HCT116 (cell line): ENCODE measurements around the gene LHFPL6. TPM values are rescaled to one million over a fixed set of nuclear protein-coding genes. Genes with fewer than 3 reads are reported as not detected.

Experiments
- ATAC-seq: fragments of 200-7000 bp; cut with Tn5 transposase; 2 replicates; pipeline ENCODE4 v1.9.1; 2020; ENCODE audit warnings: mild to moderate bottlenecking, moderate library complexity
- BruUV-seq: library from RNA; stranded (reverse); fragments of 400-500 nt; replicated peaks from 2 replicates; lab custom pipeline; 2021; lab: Mats Ljungman, UMichigan
- CTCF ChIA-PET: fragments of 300-600 bp; sonication (Branson Sonifier 250); formaldehyde crosslinking; loops from one replicate; lab custom pipeline; 2021; ENCODE audit warnings: antibody characterized with exemption; lab: Charles Lee
- POLR2A ChIA-PET: fragments of 300-600, 350-600 bp; sonication (Branson Sonifier 250); formaldehyde crosslinking; loops from one replicate; lab custom pipeline; 2021; ENCODE audit warnings: antibody characterized with exemption; lab: Charles Lee
- RAD21 ChIA-PET, 2 experiments: fragments of 300-600 bp; sonication (Branson Sonifier 250); formaldehyde crosslinking; loops; one replicate each; lab custom pipeline; 2023; ENCODE audit warnings: low total read pairs in 2 of 2; ENCODE audit not compliant: uncharacterized antibody in 2 of 2, unreplicated experiment in 2 of 2, low non-redundant PET in 1 of 2; lab: Charles Lee
- DNase-seq: peaks from one replicate; pipeline ENCODE4 v3.0.0-alpha.2; 2010; ENCODE audit warnings: low read depth, low spot score
- H2AFZ ChIP-seq: fragments of 200-600 bp; shearing (Covaris generic), sonication (generic); 2 replicates; pipeline ENCODE4 v1.6.1; 2017; ENCODE audit warnings: low read depth, mixed run types, mixed read lengths, antibody characterized with exemption, low read length; ENCODE audit not compliant: poor library complexity, severe bottlenecking
- H3K27ac ChIP-seq: 2 replicates; pipeline ENCODE4 v1.5.1; 2012; ENCODE audit warnings: low read depth, low read length
- H3K27me3 ChIP-seq: fragments of 200-600 bp; sonication (generic); 2 replicates; pipeline ENCODE4 v1.6.1; 2016; ENCODE audit warnings: mixed run types, low read length, mixed read lengths; ENCODE audit not compliant: insufficient read depth
- H3K36me3 ChIP-seq, 2 experiments: fragments of 200-500 bp in 1 of 2; fragments of 200-600 bp in 1 of 2; sonication (Bioruptor generic) in 1 of 2; sonication (generic) in 1 of 2; 2 replicates each; pipeline versions ENCODE4 v1.5.1 to v1.6.1; 2014 to 2016; ENCODE audit warnings: low read length in 2 of 2, inconsistent platforms in 1 of 2, mixed read lengths in 1 of 2, mixed run types in 1 of 2; ENCODE audit not compliant: insufficient read depth in 2 of 2, control insufficient read depth in 1 of 2
- H3K4me1 ChIP-seq, 2 experiments: fragments of 200-600 bp in 1 of 2; sonication (generic) in 1 of 2; 2 replicates each; pipeline versions ENCODE4 v1.5.1 to v1.6.1; 2012 to 2017; ENCODE audit warnings: low read length in 2 of 2, inconsistent platforms in 1 of 2, mild to moderate bottlenecking in 1 of 2, mixed read lengths in 1 of 2, mixed run types in 1 of 2, moderate library complexity in 1 of 2; ENCODE audit not compliant: insufficient read depth in 2 of 2, control insufficient read depth in 1 of 2
- H3K4me2 ChIP-seq: fragments of 200-600 bp; sonication (generic); 2 replicates; pipeline ENCODE4 v1.6.1; 2017; ENCODE audit warnings: mixed run types, low read length, mixed read lengths
- H3K4me3 ChIP-seq, 2 experiments: fragments of 200-600 bp in 1 of 2; sonication (generic) in 1 of 2; replicated peaks in 1 of 2; 2 replicates each; pipeline ENCODE4 v1.5.1; 2011 to 2016; ENCODE audit warnings: low read length in 2 of 2, control low read depth in 1 of 2, low read depth in 1 of 2, mild to moderate bottlenecking in 1 of 2, mixed read lengths in 1 of 2, mixed run types in 1 of 2
- H3K79me2 ChIP-seq: fragments of 200-600 bp; sonication (generic); 2 replicates; pipeline ENCODE4 v1.6.1; 2017; ENCODE audit warnings: mild to moderate bottlenecking, mixed run types, low read length, moderate library complexity, mixed read lengths; ENCODE audit not compliant: insufficient read depth
- H3K9ac ChIP-seq: fragments of 200-600 bp; sonication (generic); 2 replicates; pipeline ENCODE4 v1.6.1; 2016; ENCODE audit warnings: low read length, mixed read lengths
- H3K9me2 ChIP-seq: fragments of 200-600 bp; sonication (generic), shearing (Covaris generic); 2 replicates; pipeline ENCODE4 v1.6.1; 2017; ENCODE audit warnings: mixed run types, mild to moderate bottlenecking, moderate library complexity; ENCODE audit not compliant: insufficient read depth
- H3K9me3 ChIP-seq, 2 experiments: fragments of 200-500 bp in 1 of 2; fragments of 200-600 bp in 1 of 2; sonication (Bioruptor generic) in 1 of 2; sonication (generic) in 1 of 2; 2 replicates each; pipeline ENCODE4 v1.6.1; 2014 to 2017; ENCODE audit warnings: low read length in 2 of 2, mixed read lengths in 2 of 2, inconsistent platforms in 1 of 2, low read depth in 1 of 2, mild to moderate bottlenecking in 1 of 2, mixed run types in 1 of 2, moderate library complexity in 1 of 2; ENCODE audit not compliant: control insufficient read depth in 1 of 2, insufficient read depth in 1 of 2
- H4K20me1 ChIP-seq: fragments of 200-600 bp; sonication (generic), shearing (Covaris generic); 2 replicates; pipeline ENCODE4 v1.6.1; 2017; ENCODE audit warnings: mixed run types, mild to moderate bottlenecking, moderate library complexity; ENCODE audit not compliant: insufficient read depth
- CBX3 ChIP-seq: IDR thresholded peaks from 2 replicates; pipeline ENCODE4 v1.6.1; 2012; ENCODE audit warnings: low read depth
- ELF1 ChIP-seq: IDR thresholded peaks from 2 replicates; pipeline ENCODE4 v1.6.1; 2012; ENCODE audit warnings: low read depth, borderline replicate concordance
- EZH2 ChIP-seq: fragments of 200-600 bp; sonication (generic); IDR thresholded peaks from 2 replicates; pipeline ENCODE4 v1.6.1; 2017; ENCODE audit warnings: antibody characterized with exemption, mixed run types
- EZH2phosphoT487 ChIP-seq: fragments of 200-600 bp; IDR thresholded peaks from 2 replicates; pipeline ENCODE4 v1.6.1; 2018; ENCODE audit warnings: antibody characterized with exemption, borderline replicate concordance
- JUND ChIP-seq: IDR thresholded peaks from 2 replicates; pipeline ENCODE4 v1.6.1; 2012
- POLR2A ChIP-seq: IDR thresholded peaks from 2 replicates; pipeline ENCODE4 v1.7.0; 2011; ENCODE audit warnings: borderline replicate concordance; ENCODE audit not compliant: insufficient read depth, insufficient read length; ENCODE audit errors: extremely low read depth
- POLR2AphosphoS5 ChIP-seq: IDR thresholded peaks from 2 replicates; pipeline ENCODE4 v1.6.1; 2011; ENCODE audit warnings: mild to moderate bottlenecking, low read depth, low read length, moderate library complexity
- RAD21 ChIP-seq: IDR thresholded peaks from 2 replicates; pipeline ENCODE4 v1.6.1; 2012; ENCODE audit warnings: low read depth, mild to moderate bottlenecking
- SP1 ChIP-seq: IDR thresholded peaks from 2 replicates; pipeline ENCODE4 v1.6.1; 2012; ENCODE audit warnings: low read depth
- SRF ChIP-seq: IDR thresholded peaks from 2 replicates; pipeline ENCODE4 v1.6.1; 2012; ENCODE audit warnings: low read depth
- TCF7L2 ChIP-seq: IDR thresholded peaks from 2 replicates; pipeline ENCODE4 v1.7.0; 2011; ENCODE audit warnings: borderline replicate concordance, inconsistent platforms; ENCODE audit not compliant: insufficient read depth, insufficient read length; ENCODE audit errors: extremely low read depth
- YY1 ChIP-seq: IDR thresholded peaks from 2 replicates; pipeline ENCODE4 v1.6.1; 2011; ENCODE audit warnings: low read length, low read depth, moderate library complexity, mild to moderate bottlenecking; ENCODE audit not compliant: insufficient replicate concordance; ENCODE audit errors: extremely low read depth
- ZFX ChIP-seq: fragments of 450-650 bp; IDR thresholded peaks from 2 replicates; pipeline ENCODE4 v1.6.1; 2017
- intact Hi-C: fragments of 100-400 bp; cut with micrococcal nuclease; formaldehyde crosslinking; loops from 2 replicates; pipeline ENCODE4 v1.10.0; 2022
- total RNA-seq: library from RNA; stranded (reverse); gene quantifications from one replicate; pipeline ENCODE4 v1.2.1, GENCODE V29; 2021; ENCODE audit not compliant: unreplicated experiment
- TF ChIP-seq, protein P1 (sequence below), 3 experiments: fragments of 200-600 bp in 1 of 3; sonication (generic) in 1 of 3; IDR thresholded peaks in 2 of 3; conservative IDR thresholded peaks in 1 of 3; 2 replicates each; pipeline ENCODE4 v1.5.1; 2012 to 2017; ENCODE audit warnings: low read depth in 2 of 3, low read length in 2 of 3, antibody characterized with exemption in 1 of 3, borderline replicate concordance in 1 of 3, control low read depth in 1 of 3, mild to moderate bottlenecking in 1 of 3, mixed read lengths in 1 of 3, mixed run types in 1 of 3, moderate library complexity in 1 of 3; ENCODE audit not compliant: insufficient read depth in 1 of 3

LHFPL6 gene
- total RNA-seq, 1 experiment from 2014 or later: 0.22 TPM

DNA sequence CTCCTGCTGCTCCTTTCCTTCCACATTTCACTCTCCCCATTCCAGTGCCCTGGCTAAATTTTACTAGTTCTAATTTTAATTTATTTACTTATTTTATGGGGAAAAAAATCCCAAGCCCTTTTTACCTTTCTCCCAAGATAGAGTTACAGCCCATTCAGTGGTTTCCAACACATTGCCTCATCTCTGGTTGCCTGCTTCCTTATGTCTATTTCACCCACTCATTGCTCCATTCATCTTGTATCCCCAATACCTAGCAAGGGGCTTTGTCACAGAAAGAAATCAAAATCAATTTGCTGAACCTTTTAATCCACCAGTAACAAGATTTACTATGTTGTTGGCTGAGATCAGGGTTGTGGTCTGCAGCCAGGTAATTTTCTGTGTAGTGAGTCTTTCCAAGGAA is 55.9 kb downstream of the LHFPL6 start:
- BruUV-seq: no TSS peak
- Histone ChIP-seq H3K36me3 (no peaks in the 10 kb centered on the region), H3K27me3 (peaks cover 12% of the 10 kb centered on the region), H3K79me2 (no peaks in the 10 kb centered on the region), H3K9me3 (no peaks in the 10 kb centered on the region), H3K4me3 (no peak overlapping the region), H3K4me1 (no peaks in the 10 kb centered on the region), H4K20me1 (no peaks in the 10 kb centered on the region; the same call in 1 of the 2 replicates), H3K9me2 (no peaks in the 10 kb centered on the region), H3K4me2 (no peak overlapping the region), H3K27ac (no peak overlapping the region), H2AFZ (no peak overlapping the region), H3K9ac (no peak overlapping the region)
- ChIA-PET CTCF (no interaction called here), RAD21 (no interaction called here), POLR2A (no interaction called here)
- DNase-seq: no peak
- intact Hi-C loops: no loop called here
- ATAC-seq: no peak
- no peak for TF ChIP-seq RAD21
- no peak for TF ChIP-seq EZH2
- TF ChIP-seq YY1: no peak
- TF ChIP-seq SP1: no peak
- no peak for TF ChIP-seq POLR2A
- TF ChIP-seq JUND: no peak
- TF ChIP-seq EZH2phosphoT487: no peak
- no peak for TF ChIP-seq SRF
- TF ChIP-seq ZFX: no peak

DNA sequence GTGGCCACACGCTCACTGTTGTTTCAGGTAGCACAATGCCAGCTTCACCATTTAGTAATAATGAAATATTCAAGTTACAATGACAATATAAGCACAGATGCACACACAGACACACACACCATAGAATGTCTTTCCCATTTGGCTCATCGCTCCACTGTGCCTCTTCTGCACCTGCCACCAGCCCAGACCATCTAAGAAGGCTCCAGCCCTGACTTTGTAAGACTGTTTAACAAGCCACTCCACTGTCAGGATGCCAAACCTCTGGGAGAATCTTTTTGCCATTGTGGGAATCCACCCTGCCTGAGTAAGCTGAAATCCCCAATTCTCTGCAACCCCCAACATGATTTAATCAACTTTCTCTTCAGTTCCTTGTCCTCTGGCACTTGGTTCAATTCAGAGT is 60.6 kb downstream of the LHFPL6 start:
- ChIA-PET POLR2A (no interaction called here), CTCF (no interaction called here), RAD21 (no interaction called here)
- Histone ChIP-seq H3K4me1 (no peaks in the 10 kb centered on the region), H3K36me3 (no peaks in the 10 kb centered on the region), H3K9me3 (no peaks in the 10 kb centered on the region), H3K27me3 (peaks cover 12% of the 10 kb centered on the region; the same call in 1 of the 2 replicates), H4K20me1 (no peaks in the 10 kb centered on the region), H3K27ac (no peak overlapping the region), H3K79me2 (no peaks in the 10 kb centered on the region), H2AFZ (no peak overlapping the region), H3K9ac (no peak overlapping the region), H3K9me2 (no peaks in the 10 kb centered on the region), H3K4me2 (no peak overlapping the region), H3K4me3 (no peak overlapping the region)
- ATAC-seq (no peak), DNase-seq (no peak)
- no peak for TF ChIP-seq YY1
- no peak for TF ChIP-seq SRF
- TF ChIP-seq ELF1: no peak
- no peak for TF ChIP-seq JUND
- no peak for TF ChIP-seq POLR2A
- no peak for TF ChIP-seq RAD21
- TF ChIP-seq SP1: no peak
- TF ChIP-seq, protein P1, sequence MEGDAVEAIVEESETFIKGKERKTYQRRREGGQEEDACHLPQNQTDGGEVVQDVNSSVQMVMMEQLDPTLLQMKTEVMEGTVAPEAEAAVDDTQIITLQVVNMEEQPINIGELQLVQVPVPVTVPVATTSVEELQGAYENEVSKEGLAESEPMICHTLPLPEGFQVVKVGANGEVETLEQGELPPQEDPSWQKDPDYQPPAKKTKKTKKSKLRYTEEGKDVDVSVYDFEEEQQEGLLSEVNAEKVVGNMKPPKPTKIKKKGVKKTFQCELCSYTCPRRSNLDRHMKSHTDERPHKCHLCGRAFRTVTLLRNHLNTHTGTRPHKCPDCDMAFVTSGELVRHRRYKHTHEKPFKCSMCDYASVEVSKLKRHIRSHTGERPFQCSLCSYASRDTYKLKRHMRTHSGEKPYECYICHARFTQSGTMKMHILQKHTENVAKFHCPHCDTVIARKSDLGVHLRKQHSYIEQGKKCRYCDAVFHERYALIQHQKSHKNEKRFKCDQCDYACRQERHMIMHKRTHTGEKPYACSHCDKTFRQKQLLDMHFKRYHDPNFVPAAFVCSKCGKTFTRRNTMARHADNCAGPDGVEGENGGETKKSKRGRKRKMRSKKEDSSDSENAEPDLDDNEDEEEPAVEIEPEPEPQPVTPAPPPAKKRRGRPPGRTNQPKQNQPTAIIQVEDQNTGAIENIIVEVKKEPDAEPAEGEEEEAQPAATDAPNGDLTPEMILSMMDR (IDR thresholded peaks at IDR 0.05 in 2 of 3, conservative IDR thresholded peaks at IDR 0.05 in 1 of 3; ENCODE audit: borderline replicate concordance in 1 of 3, insufficient read depth in 1 of 3, low read depth in 2 of 3, low read length in 2 of 3): no peak
- TF ChIP-seq POLR2AphosphoS5: no peak
- TF ChIP-seq CBX3: no peak
- no peak for TF ChIP-seq TCF7L2
- no peak for TF ChIP-seq ZFX
- intact Hi-C loops: no loop called here
- no TSS peak for BruUV-seq
